Colonic mucosa (tissue), 4 donors: ENCODE measurements around the gene PI4K2A. TPM values are rescaled to one million over a fixed set of nuclear protein-coding genes. Genes with fewer than 3 reads are reported as not detected.
A peak's percentile ranks its signal among the peaks of the same experiment; 100 is the strongest.

Experiments
- DNase-seq: peaks from one replicate; pipeline ENCODE4 v3.0.0-alpha.2; 2020
- H3K27ac ChIP-seq: fragments of 200-600 bp; one replicate; pipeline ENCODE4 v1.8.0; 2021
- H3K27me3 ChIP-seq: fragments of 200-600 bp; one replicate; pipeline ENCODE4 v1.8.0; 2021
- H3K36me3 ChIP-seq: fragments of 200-600 bp; one replicate; pipeline ENCODE4 v1.8.0; 2021
- H3K4me1 ChIP-seq: fragments of 200-600 bp; one replicate; pipeline ENCODE4 v1.8.0; 2021; ENCODE audit warnings: mild to moderate bottlenecking
- H3K4me3 ChIP-seq: fragments of 200-600 bp; one replicate; pipeline ENCODE4 v1.8.0; 2021
- H3K9ac ChIP-seq, 2 donors: one replicate each; pipeline ENCODE4 v1.7.0; 2013; ENCODE audit warnings: control low read depth in 2 of 2, low read depth in 2 of 2, low read length in 2 of 2
- H3K9me3 ChIP-seq: fragments of 200-600 bp; one replicate; pipeline ENCODE4 v1.8.0; 2021
- CTCF ChIP-seq: fragments of 200-600 bp; IDR thresholded peaks from one replicate; pipeline ENCODE4 v1.8.0; 2022; ENCODE audit warnings: antibody characterized with exemption, mild to moderate bottlenecking
- intact Hi-C: fragments of 100-400 bp; cut with DNase I; formaldehyde crosslinking; loops from one replicate; pipeline ENCODE4 v1.14.1; 2022
- total RNA-seq, 2 donors: library from RNA; stranded (reverse); fragmentation: NEBNext Ultra II Directional in 1 of 2; extraction: Animal tissue kit (Norgen Biotek cat#: 25700) in 1 of 2; gene quantifications; one replicate each; pipeline ENCODE4 v1.2.1, GENCODE V29; 2021
- donor health status: healthy.
- donor health status: DM: no; HTN: no; CAD: no.
- donor health status: DM: no; HTN: no; CAD: no.

Gene PI4K2A
- total RNA-seq: 10 to 100 TPM; 10.6 to 11.0 TPM

- Histone ChIP-seq H3K27me3 (no peaks in the 10 kb centered on the region), H3K36me3 (no peaks in the 10 kb centered on the region), H3K4me1 (no peaks in the 10 kb centered on the region), H3K27ac (peak within 1 kb of the TSS; percentile 60), H3K9me3 (no peaks in the 10 kb centered on the region), H3K9ac (peak within 1 kb of the TSS; percentile 73 to 95), H3K4me3 (peak within 1 kb of the TSS; percentile 93)
- intact Hi-C loops: no loop called here
- no peak for TF ChIP-seq CTCF
- peak; percentile 99 for DNase-seq
Measured at GRCh38 chr10:97640174-97640867, at the start of gene PI4K2A. Gene PI4K2A, plus strand, starts transcription at chr10:97640671. Its CDS starts 72 bp downstream, at chr10:97640743.

GRCh38 chr10:97590748-97591495 lies 49.5 kb upstream of the PI4K2A start:
- H3K27ac ChIP-seq: no peak overlapping the region

GRCh38 chr10:97593421-97593820 lies 47.0 kb upstream of the PI4K2A start:
- Histone ChIP-seq H3K36me3 (no peaks in the 10 kb centered on the region), H3K27ac (no peak overlapping the region), H3K9ac (no peak overlapping the region), H3K4me1 (no peaks in the 10 kb centered on the region), H3K4me3 (no peak overlapping the region), H3K27me3 (no peaks in the 10 kb centered on the region), H3K9me3 (no peaks in the 10 kb centered on the region)
- intact Hi-C loops: no loop called here
- DNase-seq: no peak
- TF ChIP-seq CTCF: no peak

More at GRCh38 chr10:97590748-97591495, 49.5 kb upstream of the PI4K2A start:
- no peak for DNase-seq
- H3K36me3 ChIP-seq: no peaks in the 10 kb centered on the region
- H3K27me3 ChIP-seq: no peaks in the 10 kb centered on the region
- no peaks in the 10 kb centered on the region for H3K4me1 ChIP-seq
- intact Hi-C loops: no loop called here
- no peak overlapping the region for H3K9ac ChIP-seq
- H3K9me3 ChIP-seq: no peaks in the 10 kb centered on the region
- no peak for TF ChIP-seq CTCF
- H3K4me3 ChIP-seq: no peak overlapping the region

GRCh38 chr10:97596101-97597082 lies 44.1 kb upstream of the PI4K2A start:
- DNase-seq: no peak
- H3K9me3 ChIP-seq: no peaks in the 10 kb centered on the region
- H3K27me3 ChIP-seq: no peaks in the 10 kb centered on the region
- H3K9ac ChIP-seq: no peak overlapping the region
- no peak overlapping the region for H3K27ac ChIP-seq
- intact Hi-C loops: no loop called here
- TF ChIP-seq CTCF: no peak
- no peaks in the 10 kb centered on the region for H3K36me3 ChIP-seq
- no peaks in the 10 kb centered on the region for H3K4me1 ChIP-seq
- H3K4me3 ChIP-seq: no peak overlapping the region

- no peak overlapping the region for H3K27ac ChIP-seq
- no peaks in the 10 kb centered on the region for H3K9me3 ChIP-seq
- no peak for TF ChIP-seq CTCF
- H3K27me3 ChIP-seq: no peaks in the 10 kb centered on the region
- intact Hi-C loops: no loop called here
- H3K9ac ChIP-seq: no peak overlapping the region
- H3K36me3 ChIP-seq: no peaks in the 10 kb centered on the region
- H3K4me1 ChIP-seq: no peaks in the 10 kb centered on the region
- no peak overlapping the region for H3K4me3 ChIP-seq
- DNase-seq: no peak
Measured at GRCh38 chr10:97597778-97598177, 42.7 kb upstream of the PI4K2A start.
